Measurements from ENCODE around the gene EVC.

GRCh38 chr4:5839751-5840674 lies 129.0 kb downstream of the EVC start:
- TF ChIP-seq GATA2 (IDR thresholded peaks at IDR 0.05; ENCODE audit: low read depth, low read length): no peak
- no peak for TF ChIP-seq GATA3 (IDR thresholded peaks at IDR 0.05; ENCODE audit: low read depth, low read length)

All from SH-SY5Y (cell line).